ENCODE measurements around the gene TMEM238L. TPM values are rescaled to one million over a fixed set of nuclear protein-coding genes. Genes with fewer than 3 reads are reported as not detected.

TMEM238L gene
- total RNA-seq, 5 donors from 2014 or later (not counting 1 experiment from before 2014, with no cell fraction given), result not detected

- POLR2A ChIA-PET, result no interaction called here
- ATAC-seq (replicated peaks in 1 of 4), result no peak
- Histone ChIP-seq H3K4me1 (ENCODE audit: control insufficient read depth in 1 of 2, extremely low read depth in 1 of 2, insufficient read depth in 2 of 2, low read length in 2 of 2) (no peaks in the 10 kb centered on the region), H3K27me3 (replicated peaks in 1 of 2; ENCODE audit: control insufficient read depth in 2 of 2, extremely low read depth in 1 of 2, insufficient read depth in 2 of 2, low read length in 1 of 2) (no peaks in the 10 kb centered on the region), H3K9me3 (no peaks in the 10 kb centered on the region), H3K4me3 (ENCODE audit: control insufficient read depth in 1 of 2, extremely low read depth in 1 of 2, low read length in 1 of 2) (no peak overlapping the region), H3K27ac (ENCODE audit: low read length) (no peak overlapping the region), H3K36me3 (ENCODE audit: control insufficient read depth in 2 of 2, extremely low read depth in 1 of 2, insufficient read depth in 1 of 2, low read length in 1 of 2) (no peaks in the 10 kb centered on the region)
- DNase-seq, result peak in 13 of 35 experiments; percentile 3 to 34 (median 8)
- Mint-ChIP-seq H3K9me3 (peaks cover 10 to 20% (median 11%) of the 10 kb centered on the region in 3 donors), H3K4me3 (no peak overlapping the region), H3K36me3 (no peaks in the 10 kb centered on the region), H3K4me1 (no peaks in the 10 kb centered on the region), H3K27ac (no peak overlapping the region), H3K27me3 (no peaks in the 10 kb centered on the region)
- 40% methylated on average over 8 of the region's 9 CpGs for WGBS (ENCODE audit: insufficient coverage)
- CTCF ChIA-PET, result no interaction called here
Observed at GRCh38 chr17:10772425-10773380, 31.2 kb downstream of the TMEM238L start.

- 67% methylated on average over 2 of the region's 2 CpGs for WGBS (ENCODE audit: insufficient coverage)
- Histone ChIP-seq H3K4me3 (ENCODE audit: control insufficient read depth in 1 of 2, extremely low read depth in 1 of 2, low read length in 1 of 2) (no peak overlapping the region), H3K36me3 (ENCODE audit: control insufficient read depth in 2 of 2, extremely low read depth in 1 of 2, insufficient read depth in 1 of 2, low read length in 1 of 2) (no peaks in the 10 kb centered on the region), H3K9me3 (no peaks in the 10 kb centered on the region), H3K27ac (ENCODE audit: low read length) (no peak overlapping the region), H3K27me3 (replicated peaks in 1 of 2; ENCODE audit: control insufficient read depth in 2 of 2, extremely low read depth in 1 of 2, insufficient read depth in 2 of 2, low read length in 1 of 2) (peaks cover 0 to 4% of the 10 kb centered on the region in 2 experiments), H3K4me1 (ENCODE audit: control insufficient read depth in 1 of 2, extremely low read depth in 1 of 2, insufficient read depth in 2 of 2, low read length in 2 of 2) (no peaks in the 10 kb centered on the region)
- CTCF ChIA-PET, result no interaction called here
- POLR2A ChIA-PET, result no interaction called here
- Mint-ChIP-seq H3K36me3 (peaks cover 3% of the 10 kb centered on the region), H3K4me1 (no peaks in the 10 kb centered on the region), H3K9me3 (peaks cover 11 to 20% (median 15%) of the 10 kb centered on the region in 3 donors), H3K27me3 (no peaks in the 10 kb centered on the region), H3K27ac (no peak overlapping the region), H3K4me3 (no peak overlapping the region)
- no peak for DNase-seq
- no peak for ATAC-seq (replicated peaks in 1 of 4)
Observed at GRCh38 chr17:10771148-10771547, 32.8 kb downstream of the TMEM238L start.

- Mint-ChIP-seq H3K9me3 (peaks cover 11 to 15% (median 11%) of the 10 kb centered on the region in 3 donors), H3K27me3 (no peaks in the 10 kb centered on the region), H3K4me1 (no peaks in the 10 kb centered on the region), H3K4me3 (no peak overlapping the region), H3K36me3 (peaks cover 3% of the 10 kb centered on the region), H3K27ac (no peak overlapping the region)
- DNase-seq (no peak), ATAC-seq (replicated peaks in 1 of 4) (no peak)
- POLR2A ChIA-PET, result no interaction called here
- Histone ChIP-seq H3K4me1 (ENCODE audit: control insufficient read depth in 1 of 2, extremely low read depth in 1 of 2, insufficient read depth in 2 of 2, low read length in 2 of 2) (no peaks in the 10 kb centered on the region), H3K9me3 (no peaks in the 10 kb centered on the region), H3K27me3 (replicated peaks in 1 of 2; ENCODE audit: control insufficient read depth in 2 of 2, extremely low read depth in 1 of 2, insufficient read depth in 2 of 2, low read length in 1 of 2) (peaks cover 0 to 4% of the 10 kb centered on the region in 2 experiments), H3K36me3 (ENCODE audit: control insufficient read depth in 2 of 2, extremely low read depth in 1 of 2, insufficient read depth in 1 of 2, low read length in 1 of 2) (no peaks in the 10 kb centered on the region), H3K27ac (ENCODE audit: low read length) (no peak overlapping the region), H3K4me3 (ENCODE audit: control insufficient read depth in 1 of 2, extremely low read depth in 1 of 2, low read length in 1 of 2) (no peak overlapping the region)
- CTCF ChIA-PET, result no interaction called here
- WGBS (ENCODE audit: insufficient coverage), result 90% methylated on average over 2 of the region's 6 CpGs
Observed at GRCh38 chr17:10769840-10770239, 34.1 kb downstream of the TMEM238L start.

- ChIA-PET CTCF (no interaction called here), POLR2A (no interaction called here)
- no peak for ATAC-seq (replicated peaks in 1 of 4)
- no peak overlapping the region for H3K27ac ChIP-seq (ENCODE audit: low read length)
- no peaks in the 10 kb centered on the region for H3K4me1 Mint-ChIP-seq
- H3K4me3 Mint-ChIP-seq, result no peak overlapping the region
- no peaks in the 10 kb centered on the region for H3K9me3 ChIP-seq
- no peak for DNase-seq
- H3K36me3 Mint-ChIP-seq, result peaks cover 3% of the 10 kb centered on the region
- no peak overlapping the region for H3K27ac Mint-ChIP-seq
- H3K4me1 ChIP-seq (ENCODE audit: control insufficient read depth in 1 of 2, extremely low read depth in 1 of 2, insufficient read depth in 2 of 2, low read length in 2 of 2), result no peaks in the 10 kb centered on the region
- H3K9me3 Mint-ChIP-seq, result peaks cover 11 to 15% (median 11%) of the 10 kb centered on the region in 3 donors
- no peak overlapping the region for H3K4me3 ChIP-seq (ENCODE audit: control insufficient read depth in 1 of 2, extremely low read depth in 1 of 2, low read length in 1 of 2)
- WGBS (ENCODE audit: insufficient coverage), result no CpG with 5 or more reads among the region's 2 CpGs
- H3K36me3 ChIP-seq (ENCODE audit: control insufficient read depth in 2 of 2, extremely low read depth in 1 of 2, insufficient read depth in 1 of 2, low read length in 1 of 2), result no peaks in the 10 kb centered on the region
- H3K27me3 Mint-ChIP-seq, result no peaks in the 10 kb centered on the region
- H3K27me3 ChIP-seq (replicated peaks in 1 of 2; ENCODE audit: control insufficient read depth in 2 of 2, extremely low read depth in 1 of 2, insufficient read depth in 2 of 2, low read length in 1 of 2), result peaks cover 0 to 4% of the 10 kb centered on the region in 2 experiments
Observed at GRCh38 chr17:10768750-10769251, 35.1 kb downstream of the TMEM238L start.

- Mint-ChIP-seq H3K27ac (no peak overlapping the region), H3K27me3 (no peaks in the 10 kb centered on the region), H3K9me3 (peaks cover 7 to 11% (median 11%) of the 10 kb centered on the region in 3 donors), H3K36me3 (peaks cover 3% of the 10 kb centered on the region), H3K4me1 (no peaks in the 10 kb centered on the region), H3K4me3 (no peak overlapping the region)
- H3K9me3 ChIP-seq, result no peaks in the 10 kb centered on the region
- H3K4me3 ChIP-seq (ENCODE audit: control insufficient read depth in 1 of 2, extremely low read depth in 1 of 2, low read length in 1 of 2), result no peak overlapping the region
- DNase-seq (no peak), ATAC-seq (replicated peaks in 1 of 4) (no peak)
- H3K4me1 ChIP-seq (ENCODE audit: control insufficient read depth in 1 of 2, extremely low read depth in 1 of 2, insufficient read depth in 2 of 2, low read length in 2 of 2), result no peaks in the 10 kb centered on the region
- H3K27ac ChIP-seq (ENCODE audit: low read length), result no peak overlapping the region
- CTCF ChIA-PET, result interaction anchor here in 1 of 2 donors (0.5 kb wide), 1 partner anchor 14 kb away, joined by 3 read pairs; no protein-coding TSS in a partner anchor
- peaks cover 0 to 4% of the 10 kb centered on the region in 2 experiments for H3K27me3 ChIP-seq (replicated peaks in 1 of 2; ENCODE audit: control insufficient read depth in 2 of 2, extremely low read depth in 1 of 2, insufficient read depth in 2 of 2, low read length in 1 of 2)
- no peaks in the 10 kb centered on the region for H3K36me3 ChIP-seq (ENCODE audit: control insufficient read depth in 2 of 2, extremely low read depth in 1 of 2, insufficient read depth in 1 of 2, low read length in 1 of 2)
- POLR2A ChIA-PET, result no interaction called here
- 93% methylated on average over 2 of the region's 4 CpGs for WGBS (ENCODE audit: insufficient coverage)
Observed at GRCh38 chr17:10767232-10767631, 36.7 kb downstream of the TMEM238L start.

GRCh38 chr17:10762037-10762436 lies 41.9 kb downstream of the TMEM238L start:
- CTCF ChIA-PET, result interaction anchor here in 1 of 2 donors (0.6 kb wide), 1 partner anchor 158 kb away, joined by 3 read pairs; no protein-coding TSS in a partner anchor
- peaks cover 3% of the 10 kb centered on the region for H3K36me3 Mint-ChIP-seq

More at GRCh38 chr17:10762037-10762436, 41.9 kb downstream of the TMEM238L start:
- no peaks in the 10 kb centered on the region for H3K9me3 ChIP-seq
- H3K27me3 Mint-ChIP-seq, result no peaks in the 10 kb centered on the region
- H3K4me3 ChIP-seq (ENCODE audit: control insufficient read depth in 1 of 2, extremely low read depth in 1 of 2, low read length in 1 of 2), result no peak overlapping the region
- H3K4me1 ChIP-seq (ENCODE audit: control insufficient read depth in 1 of 2, extremely low read depth in 1 of 2, insufficient read depth in 2 of 2, low read length in 2 of 2), result no peaks in the 10 kb centered on the region
- ATAC-seq (replicated peaks in 1 of 4), result no peak
- WGBS (ENCODE audit: insufficient coverage), result no CpG with 5 or more reads among the region's 1 CpG
- no peak overlapping the region for H3K27ac ChIP-seq (ENCODE audit: low read length)
- H3K4me1 Mint-ChIP-seq, result no peaks in the 10 kb centered on the region
- H3K4me3 Mint-ChIP-seq, result no peak overlapping the region
- no peak for DNase-seq
- POLR2A ChIA-PET, result no interaction called here
- H3K27me3 ChIP-seq (replicated peaks in 1 of 2; ENCODE audit: control insufficient read depth in 2 of 2, extremely low read depth in 1 of 2, insufficient read depth in 2 of 2, low read length in 1 of 2), result peaks cover 0 to 3% of the 10 kb centered on the region in 2 experiments
- no peak overlapping the region for H3K27ac Mint-ChIP-seq
- peaks cover 0 to 5% (median 0%) of the 10 kb centered on the region in 3 donors for H3K9me3 Mint-ChIP-seq
- no peaks in the 10 kb centered on the region for H3K36me3 ChIP-seq (ENCODE audit: control insufficient read depth in 2 of 2, extremely low read depth in 1 of 2, insufficient read depth in 1 of 2, low read length in 1 of 2)

All from T-cell (primary cell).